ENCODE measurements around the gene FOXA3.

DNA sequence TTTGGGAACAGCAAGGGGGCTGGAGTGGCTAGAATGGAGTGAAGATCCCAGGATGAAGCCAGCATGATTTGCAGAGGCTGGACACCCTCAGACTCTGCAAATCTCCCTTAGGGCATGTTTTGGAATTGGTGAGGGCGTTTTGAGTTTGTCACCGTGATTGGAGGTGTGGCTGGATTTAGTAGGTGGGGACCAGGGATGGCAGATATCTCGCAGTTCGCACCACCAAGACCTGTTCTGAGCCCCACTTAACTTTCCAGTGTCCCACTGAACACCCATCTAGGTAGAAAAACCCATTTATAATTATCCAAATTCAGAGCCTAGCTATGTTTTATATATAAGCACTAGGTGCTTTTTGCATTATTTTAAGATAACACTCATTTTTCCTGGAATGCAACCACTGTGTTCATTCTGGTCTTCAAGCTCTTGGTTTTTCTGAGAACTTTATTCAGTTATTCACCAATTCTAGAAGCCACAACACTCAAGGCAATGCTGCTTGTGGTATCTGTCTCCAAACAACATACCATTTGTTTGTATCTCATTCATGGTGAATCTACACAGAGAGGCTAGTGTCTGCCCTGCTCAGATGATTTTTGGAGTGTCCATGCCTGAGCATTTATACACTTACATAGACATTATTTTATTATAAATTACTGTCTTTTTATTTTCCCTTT lies 53.4 kb downstream of the FOXA3 start:
- TF ChIP-seq, protein P1, sequence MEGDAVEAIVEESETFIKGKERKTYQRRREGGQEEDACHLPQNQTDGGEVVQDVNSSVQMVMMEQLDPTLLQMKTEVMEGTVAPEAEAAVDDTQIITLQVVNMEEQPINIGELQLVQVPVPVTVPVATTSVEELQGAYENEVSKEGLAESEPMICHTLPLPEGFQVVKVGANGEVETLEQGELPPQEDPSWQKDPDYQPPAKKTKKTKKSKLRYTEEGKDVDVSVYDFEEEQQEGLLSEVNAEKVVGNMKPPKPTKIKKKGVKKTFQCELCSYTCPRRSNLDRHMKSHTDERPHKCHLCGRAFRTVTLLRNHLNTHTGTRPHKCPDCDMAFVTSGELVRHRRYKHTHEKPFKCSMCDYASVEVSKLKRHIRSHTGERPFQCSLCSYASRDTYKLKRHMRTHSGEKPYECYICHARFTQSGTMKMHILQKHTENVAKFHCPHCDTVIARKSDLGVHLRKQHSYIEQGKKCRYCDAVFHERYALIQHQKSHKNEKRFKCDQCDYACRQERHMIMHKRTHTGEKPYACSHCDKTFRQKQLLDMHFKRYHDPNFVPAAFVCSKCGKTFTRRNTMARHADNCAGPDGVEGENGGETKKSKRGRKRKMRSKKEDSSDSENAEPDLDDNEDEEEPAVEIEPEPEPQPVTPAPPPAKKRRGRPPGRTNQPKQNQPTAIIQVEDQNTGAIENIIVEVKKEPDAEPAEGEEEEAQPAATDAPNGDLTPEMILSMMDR (IDR thresholded peaks at IDR 0.05 in 4 of 5, conservative IDR thresholded peaks at IDR 0.05 in 1 of 5) = no peak
- no peak for TF ChIP-seq POLR2A (IDR thresholded peaks at IDR 0.05)
